GM23338 (cell line): ENCODE data around the gene CTNNA3. TPM values are rescaled to one million over a fixed set of nuclear protein-coding genes. Genes with fewer than 3 reads are reported as not detected.

Experiments used
- ATAC-seq: fragments of 200-7000 bp; cut with Tn5 transposase; 3 replicates; pipeline ENCODE4 v1.9.1; 2020
- DNase-seq: peaks from one replicate; pipeline ENCODE4 v3.0.0-alpha.2; 2015; ENCODE audit warnings: low spot score
- H2AFZ ChIP-seq: fragments of 200-600 bp; sonication (generic); 2 replicates; pipeline ENCODE4 v1.8.0; 2016; ENCODE audit warnings: antibody characterized with exemption, mild to moderate bottlenecking, moderate library complexity
- H3F3A ChIP-seq: fragments of 200-600 bp; sonication (generic); replicated peaks from 2 replicates; pipeline ENCODE4 v1.8.0; 2017; ENCODE audit warnings: antibody characterized with exemption, mixed run types, low read depth
- H3K27ac ChIP-seq: fragments of 200-600 bp; sonication (generic); 2 replicates; pipeline ENCODE4 v1.6.1; 2016; ENCODE audit warnings: low read depth
- H3K27me3 ChIP-seq: fragments of 200-600 bp; sonication (generic); 2 replicates; pipeline ENCODE4 v1.8.0; 2016; ENCODE audit warnings: mild to moderate bottlenecking, mixed run types, moderate library complexity; ENCODE audit not compliant: insufficient read depth
- H3K36me3 ChIP-seq: fragments of 200-600 bp; sonication (generic); 2 replicates; pipeline ENCODE4 v1.8.0; 2016; ENCODE audit warnings: mild to moderate bottlenecking; ENCODE audit not compliant: insufficient read depth
- H3K4me1 ChIP-seq: fragments of 200-600 bp; sonication (generic); 2 replicates; pipeline ENCODE4 v1.8.0; 2016; ENCODE audit warnings: mild to moderate bottlenecking, moderate library complexity; ENCODE audit not compliant: insufficient read depth
- H3K4me2 ChIP-seq: fragments of 200-600 bp; sonication (generic); 2 replicates; pipeline ENCODE4 v1.7.1; 2017; ENCODE audit warnings: mixed run types
- H3K4me3 ChIP-seq: fragments of 200-600 bp; sonication (generic); 2 replicates; pipeline ENCODE4 v1.6.1; 2016; ENCODE audit warnings: mixed run types
- H3K79me2 ChIP-seq: fragments of 200-600 bp; sonication (generic); replicated peaks from 2 replicates; pipeline ENCODE4 v1.8.0; 2017; ENCODE audit warnings: mild to moderate bottlenecking; ENCODE audit not compliant: insufficient read depth
- H3K9me2 ChIP-seq: fragments of 200-600 bp; sonication (generic); 2 replicates; pipeline ENCODE4 v1.8.0; 2017; ENCODE audit not compliant: insufficient read depth
- H4K20me1 ChIP-seq: fragments of 200-600 bp; sonication (generic); replicated peaks from 2 replicates; pipeline ENCODE4 v1.8.0; 2017; ENCODE audit warnings: mild to moderate bottlenecking; ENCODE audit not compliant: insufficient read depth
- H3K27ac Mint-ChIP-seq: 2 replicates; pipeline ENCODE4 v1.8.0; 2020; ENCODE audit warnings: inconsistent platforms, mild to moderate bottlenecking, moderate library complexity, mixed read lengths
- H3K27me3 Mint-ChIP-seq: 3 replicates; pipeline ENCODE4 v1.8.0; 2022; ENCODE audit warnings: low read depth, mild to moderate bottlenecking, moderate library complexity, mixed read lengths, inconsistent platforms; ENCODE audit not compliant: insufficient read depth, poor library complexity
- H3K36me3 Mint-ChIP-seq: 3 replicates; pipeline ENCODE4 v1.8.0; 2021; ENCODE audit warnings: low read depth, mild to moderate bottlenecking, inconsistent platforms, moderate library complexity, mixed read lengths
- H3K4me1 Mint-ChIP-seq: 3 replicates; pipeline ENCODE4 v1.8.0; 2020; ENCODE audit warnings: mild to moderate bottlenecking, inconsistent platforms, mixed read lengths
- H3K4me3 Mint-ChIP-seq: 3 replicates; pipeline ENCODE4 v1.8.0; 2021; ENCODE audit warnings: moderate library complexity, mild to moderate bottlenecking, inconsistent platforms, mixed read lengths
- H3K9me3 Mint-ChIP-seq: 3 replicates; pipeline ENCODE4 v1.8.0; 2020; ENCODE audit warnings: moderate library complexity, mild to moderate bottlenecking, inconsistent platforms, mixed read lengths
- CREB1 ChIP-seq: fragments of 250-450 bp; sonication (Bioruptor Pico); IDR thresholded peaks from 2 replicates; pipeline ENCODE4 v1.5.0; 2020; ENCODE audit warnings: low read depth, mild to moderate bottlenecking, moderate library complexity
- EZH2phosphoT487 ChIP-seq: fragments of 200-600 bp; sonication (generic); IDR thresholded peaks from one replicate; pipeline ENCODE4 v1.8.1; 2018; ENCODE audit warnings: antibody characterized with exemption; ENCODE audit not compliant: unreplicated experiment
- POLR2AphosphoS5 ChIP-seq: IDR thresholded peaks from 2 replicates; pipeline ENCODE4 v1.6.1; 2016; ENCODE audit warnings: antibody characterized with exemption, low read depth
- STAT1 ChIP-seq: IDR thresholded peaks from one replicate; pipeline ENCODE4 v1.6.1; 2016; ENCODE audit warnings: antibody characterized with exemption; ENCODE audit not compliant: unreplicated experiment
- ZNF114 ChIP-seq: fragments of 250-450 bp; sonication (Bioruptor Pico); IDR thresholded peaks from 2 replicates; pipeline ENCODE4 v1.5.0; 2020; ENCODE audit warnings: mild to moderate bottlenecking, moderate library complexity
- ZNF331 ChIP-seq: fragments of 250-450 bp; sonication (Bioruptor Pico); IDR thresholded peaks from 2 replicates; pipeline ENCODE4 v1.5.0; 2020; ENCODE audit warnings: low read depth, mild to moderate bottlenecking, moderate library complexity
- polyA plus RNA-seq: library from polyadenylated mRNA; unstranded; fragments of >200 nt; fragmentation: Nextera tagmentation; extraction: Ambion mirVana; gene quantifications from 2 replicates; pipeline ENCODE4 v1.2.1, GENCODE V29; 2016
- total RNA-seq: library from RNA; depleted of rRNA; stranded (reverse); fragments of >200 nt; shearing (Covaris generic); gene quantifications from 2 replicates; pipeline ENCODE4 v1.2.3, GENCODE V29; 2014
- TF ChIP-seq, protein P1 (sequence below), 2 experiments: fragments of 200-600 bp in 1 of 2; sonication (generic) in 1 of 2; conservative IDR thresholded peaks; 2 replicates each; pipeline versions ENCODE4 v1.5.1 to v1.6.1; 2016 to 2017; ENCODE audit warnings: antibody characterized with exemption in 2 of 2, low read depth in 2 of 2, mild to moderate bottlenecking in 2 of 2, moderate library complexity in 1 of 2
- TF ChIP-seq, protein P2 (sequence below): IDR thresholded peaks from one replicate; pipeline ENCODE4 v1.6.1; 2018; ENCODE audit warnings: antibody characterized with exemption; ENCODE audit not compliant: unreplicated experiment

The CTNNA3 gene
- total and polyA plus RNA-seq, 2 experiments from 2014 or later, result 0.71 to 3.3 TPM

- no peaks in the 10 kb centered on the region for H3K36me3 ChIP-seq
- no peak overlapping the region for H3K4me2 ChIP-seq
- no peaks in the 10 kb centered on the region for H3K79me2 ChIP-seq
- no peaks in the 10 kb centered on the region for H3K9me2 ChIP-seq
- H3K4me1 ChIP-seq, result no peaks in the 10 kb centered on the region
- H3K4me3 ChIP-seq, result no peak overlapping the region
- H3K27ac ChIP-seq, result no peak overlapping the region
- Mint-ChIP-seq H3K36me3 (no peaks in the 10 kb centered on the region), H3K9me3 (no peaks in the 10 kb centered on the region), H3K27ac (no peak overlapping the region), H3K27me3 (no peaks in the 10 kb centered on the region), H3K4me3 (no peak overlapping the region), H3K4me1 (peaks cover 10% of the 10 kb centered on the region; the same call in 2 of the 3 replicates)
- no peaks in the 10 kb centered on the region for H3F3A ChIP-seq
- no peak overlapping the region; the same call in 1 of the 2 replicates for H2AFZ ChIP-seq
- DNase-seq (no peak), ATAC-seq (no peak)
- no peaks in the 10 kb centered on the region for H3K27me3 ChIP-seq
- no peak for TF ChIP-seq EZH2phosphoT487
- TF ChIP-seq, protein P1, sequence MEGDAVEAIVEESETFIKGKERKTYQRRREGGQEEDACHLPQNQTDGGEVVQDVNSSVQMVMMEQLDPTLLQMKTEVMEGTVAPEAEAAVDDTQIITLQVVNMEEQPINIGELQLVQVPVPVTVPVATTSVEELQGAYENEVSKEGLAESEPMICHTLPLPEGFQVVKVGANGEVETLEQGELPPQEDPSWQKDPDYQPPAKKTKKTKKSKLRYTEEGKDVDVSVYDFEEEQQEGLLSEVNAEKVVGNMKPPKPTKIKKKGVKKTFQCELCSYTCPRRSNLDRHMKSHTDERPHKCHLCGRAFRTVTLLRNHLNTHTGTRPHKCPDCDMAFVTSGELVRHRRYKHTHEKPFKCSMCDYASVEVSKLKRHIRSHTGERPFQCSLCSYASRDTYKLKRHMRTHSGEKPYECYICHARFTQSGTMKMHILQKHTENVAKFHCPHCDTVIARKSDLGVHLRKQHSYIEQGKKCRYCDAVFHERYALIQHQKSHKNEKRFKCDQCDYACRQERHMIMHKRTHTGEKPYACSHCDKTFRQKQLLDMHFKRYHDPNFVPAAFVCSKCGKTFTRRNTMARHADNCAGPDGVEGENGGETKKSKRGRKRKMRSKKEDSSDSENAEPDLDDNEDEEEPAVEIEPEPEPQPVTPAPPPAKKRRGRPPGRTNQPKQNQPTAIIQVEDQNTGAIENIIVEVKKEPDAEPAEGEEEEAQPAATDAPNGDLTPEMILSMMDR (conservative IDR thresholded peaks at IDR 0.05; ENCODE audit: low read depth in 2 of 2), result no peak
- TF ChIP-seq POLR2AphosphoS5, result no peak
- H4K20me1 ChIP-seq, result no peaks in the 10 kb centered on the region
These were observed 1182.5 kb downstream of the CTNNA3 start for GRCh38 chr10:66513504-66513903.

DNA sequence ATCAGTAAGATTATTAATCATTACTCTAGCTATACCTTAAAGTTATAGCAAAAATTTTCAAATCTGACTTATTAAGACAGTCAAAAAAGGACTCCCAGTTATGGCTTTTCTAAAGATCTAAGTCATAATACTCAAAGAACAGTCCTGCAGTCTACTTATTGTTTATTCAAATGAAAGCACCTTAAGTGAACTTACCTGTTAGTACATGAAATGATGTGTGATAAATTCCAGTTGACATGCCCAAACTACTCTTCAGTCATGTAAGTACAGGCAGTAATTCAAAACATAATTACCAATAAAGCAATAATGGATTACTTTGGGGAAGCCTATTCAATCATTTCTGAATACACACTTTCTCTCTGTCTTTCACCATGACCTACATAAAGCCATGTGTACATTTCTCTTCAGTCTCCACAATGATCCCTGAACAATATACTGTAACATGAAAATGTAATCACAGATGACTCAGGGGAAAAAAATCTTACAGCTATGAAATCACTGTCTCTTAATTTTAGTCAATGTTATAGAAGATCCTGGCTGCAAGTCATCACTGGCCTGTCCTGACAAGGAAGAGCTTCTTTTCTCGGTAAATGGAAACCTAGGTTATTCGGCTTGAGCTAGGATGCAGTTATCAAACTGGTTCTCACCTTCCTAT, 1190.9 kb downstream of the CTNNA3 start:
- no peak overlapping the region for H3K27ac Mint-ChIP-seq
- ATAC-seq, result no peak
- no peaks in the 10 kb centered on the region for H4K20me1 ChIP-seq

GRCh38 chr10:66501356-66501755, 1194.6 kb downstream of the CTNNA3 start:
- H3K27ac ChIP-seq, result no peak overlapping the region
- H3K4me1 Mint-ChIP-seq, result no peaks in the 10 kb centered on the region
- H3K27ac Mint-ChIP-seq, result no peak overlapping the region
- H3K4me3 ChIP-seq, result no peak overlapping the region
- no peak overlapping the region for H2AFZ ChIP-seq
- ATAC-seq (no peak), DNase-seq (no peak)
- no peaks in the 10 kb centered on the region for H3K36me3 ChIP-seq
- no peak for TF ChIP-seq POLR2AphosphoS5
- TF ChIP-seq, protein P2, sequence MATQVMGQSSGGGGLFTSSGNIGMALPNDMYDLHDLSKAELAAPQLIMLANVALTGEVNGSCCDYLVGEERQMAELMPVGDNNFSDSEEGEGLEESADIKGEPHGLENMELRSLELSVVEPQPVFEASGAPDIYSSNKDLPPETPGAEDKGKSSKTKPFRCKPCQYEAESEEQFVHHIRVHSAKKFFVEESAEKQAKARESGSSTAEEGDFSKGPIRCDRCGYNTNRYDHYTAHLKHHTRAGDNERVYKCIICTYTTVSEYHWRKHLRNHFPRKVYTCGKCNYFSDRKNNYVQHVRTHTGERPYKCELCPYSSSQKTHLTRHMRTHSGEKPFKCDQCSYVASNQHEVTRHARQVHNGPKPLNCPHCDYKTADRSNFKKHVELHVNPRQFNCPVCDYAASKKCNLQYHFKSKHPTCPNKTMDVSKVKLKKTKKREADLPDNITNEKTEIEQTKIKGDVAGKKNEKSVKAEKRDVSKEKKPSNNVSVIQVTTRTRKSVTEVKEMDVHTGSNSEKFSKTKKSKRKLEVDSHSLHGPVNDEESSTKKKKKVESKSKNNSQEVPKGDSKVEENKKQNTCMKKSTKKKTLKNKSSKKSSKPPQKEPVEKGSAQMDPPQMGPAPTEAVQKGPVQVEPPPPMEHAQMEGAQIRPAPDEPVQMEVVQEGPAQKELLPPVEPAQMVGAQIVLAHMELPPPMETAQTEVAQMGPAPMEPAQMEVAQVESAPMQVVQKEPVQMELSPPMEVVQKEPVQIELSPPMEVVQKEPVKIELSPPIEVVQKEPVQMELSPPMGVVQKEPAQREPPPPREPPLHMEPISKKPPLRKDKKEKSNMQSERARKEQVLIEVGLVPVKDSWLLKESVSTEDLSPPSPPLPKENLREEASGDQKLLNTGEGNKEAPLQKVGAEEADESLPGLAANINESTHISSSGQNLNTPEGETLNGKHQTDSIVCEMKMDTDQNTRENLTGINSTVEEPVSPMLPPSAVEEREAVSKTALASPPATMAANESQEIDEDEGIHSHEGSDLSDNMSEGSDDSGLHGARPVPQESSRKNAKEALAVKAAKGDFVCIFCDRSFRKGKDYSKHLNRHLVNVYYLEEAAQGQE, result no peak
- H3K27me3 Mint-ChIP-seq, result no peaks in the 10 kb centered on the region
- no peaks in the 10 kb centered on the region for H3K9me3 Mint-ChIP-seq
- H3K36me3 Mint-ChIP-seq, result no peaks in the 10 kb centered on the region
- no peak overlapping the region for H3K4me3 Mint-ChIP-seq
- no peaks in the 10 kb centered on the region for H4K20me1 ChIP-seq
- no peaks in the 10 kb centered on the region for H3K79me2 ChIP-seq
- no peaks in the 10 kb centered on the region for H3K4me1 ChIP-seq
- no peak overlapping the region for H3K4me2 ChIP-seq
- H3K27me3 ChIP-seq, result no peaks in the 10 kb centered on the region
- H3K9me2 ChIP-seq, result no peaks in the 10 kb centered on the region
- no peaks in the 10 kb centered on the region for H3F3A ChIP-seq

More for the DNA sequence above, 1190.9 kb downstream of the CTNNA3 start:
- H3K27me3 Mint-ChIP-seq, result no peaks in the 10 kb centered on the region
- peak overlapping the region; percentile 14; the same call in 1 of the 2 replicates for H2AFZ ChIP-seq
- no peaks in the 10 kb centered on the region for H3K4me1 Mint-ChIP-seq
- no peaks in the 10 kb centered on the region for H3K36me3 Mint-ChIP-seq
- H3K36me3 ChIP-seq, result no peaks in the 10 kb centered on the region
- H3K79me2 ChIP-seq, result no peaks in the 10 kb centered on the region
- no peak overlapping the region for H3K4me2 ChIP-seq
- no peaks in the 10 kb centered on the region for H3K27me3 ChIP-seq
- DNase-seq, result no peak
- no peaks in the 10 kb centered on the region for H3K4me1 ChIP-seq
- no peak overlapping the region for H3K4me3 ChIP-seq
- H3K27ac ChIP-seq, result no peak overlapping the region
- H3K4me3 Mint-ChIP-seq, result no peak overlapping the region
- H3K9me3 Mint-ChIP-seq, result no peaks in the 10 kb centered on the region
- H3K9me2 ChIP-seq, result no peaks in the 10 kb centered on the region
- no peak for TF ChIP-seq ZNF114 (CRISPR knock-in tag)
- TF ChIP-seq STAT1, result no peak
- TF ChIP-seq CREB1 (CRISPR knock-in tag), result no peak
- no peak for TF ChIP-seq ZNF331 (CRISPR knock-in tag)
- H3F3A ChIP-seq, result no peaks in the 10 kb centered on the region
